HepG2 (cell line): ENCODE results near the gene RAB42. TPM values are rescaled to one million over a fixed set of nuclear protein-coding genes. Genes with fewer than 3 reads are reported as not detected.
A peak's percentile ranks its signal among the peaks of the same experiment; 100 is the strongest.

ENCODE experiments used
- DMTF1 ChIP-seq: sonication (generic); formaldehyde crosslinking; IDR thresholded peaks from 2 replicates; pipeline ENCODE4 v1.4.0; 2020; ENCODE audit warnings: mild to moderate bottlenecking, missing genetic modification reagents
- GATA4 ChIP-seq: sonication (generic); IDR thresholded peaks from 2 replicates; pipeline ENCODE4 v1.6.1; 2016; ENCODE audit warnings: antibody characterized with exemption, low read depth, borderline replicate concordance
- HDAC2 ChIP-seq: sonication (generic); formaldehyde crosslinking; IDR thresholded peaks from 2 replicates; pipeline ENCODE4 v1.4.0; 2020; ENCODE audit warnings: missing genetic modification reagents
- IRF9 ChIP-seq: sonication (generic); formaldehyde crosslinking; IDR thresholded peaks from 2 replicates; pipeline ENCODE4 v1.8.0; 2022; ENCODE audit warnings: missing genetic modification reagents, mild to moderate bottlenecking, borderline replicate concordance
- KDM6A ChIP-seq: IDR thresholded peaks from 2 replicates; pipeline ENCODE4 v1.6.1; 2016; ENCODE audit warnings: low read depth
- MAF1 ChIP-seq: sonication (generic); formaldehyde crosslinking; IDR thresholded peaks from 2 replicates; pipeline ENCODE4 v1.5.0; 2020; ENCODE audit warnings: missing genetic modification reagents, borderline replicate concordance
- MIER2 ChIP-seq: IDR thresholded peaks from 2 replicates; pipeline ENCODE4 v1.6.1; 2016; ENCODE audit warnings: missing biosample characterization, missing genetic modification reagents
- MLXIP ChIP-seq: sonication (generic); formaldehyde crosslinking; IDR thresholded peaks from 2 replicates; pipeline ENCODE4 v1.9.0; 2021; ENCODE audit warnings: missing genetic modification reagents, borderline replicate concordance
- PLRG1 ChIP-seq: fragments of 450-650 bp; conservative IDR thresholded peaks from 2 replicates; pipeline ENCODE4 v1.6.1; 2016
- RAD21 ChIP-seq: fragments of 450-650 bp; formaldehyde crosslinking; IDR thresholded peaks from 2 replicates; pipeline ENCODE4 v1.5.0; 2020; ENCODE audit warnings: mild to moderate bottlenecking
- SATB2 ChIP-seq: sonication (generic); formaldehyde crosslinking; IDR thresholded peaks from 2 replicates; pipeline ENCODE4 v1.5.0; 2020; ENCODE audit warnings: missing genetic modification reagents
- SP5 ChIP-seq: IDR thresholded peaks from 2 replicates; pipeline ENCODE4 v1.6.1; 2016; ENCODE audit warnings: low read depth, borderline replicate concordance
- TIGD3 ChIP-seq: sonication (generic); formaldehyde crosslinking; IDR thresholded peaks from 2 replicates; pipeline ENCODE4 v1.5.1; 2020; ENCODE audit warnings: mild to moderate bottlenecking, missing genetic modification reagents, borderline replicate concordance
- UBTF ChIP-seq: sonication (generic); formaldehyde crosslinking; IDR thresholded peaks from 2 replicates; pipeline ENCODE4 v1.4.0; 2020; ENCODE audit warnings: mild to moderate bottlenecking, missing genetic modification reagents
- ZFP37 ChIP-seq: sonication (generic); formaldehyde crosslinking; IDR thresholded peaks from 2 replicates; pipeline ENCODE4 v1.4.0; 2020; ENCODE audit warnings: missing genetic modification reagents, borderline replicate concordance
- ZFP41 ChIP-seq: sonication (generic); formaldehyde crosslinking; IDR thresholded peaks from 2 replicates; pipeline ENCODE4 v1.4.0; 2020; ENCODE audit warnings: mild to moderate bottlenecking, missing genetic modification reagents, borderline replicate concordance
- ZFYVE20 ChIP-seq: sonication (generic); formaldehyde crosslinking; IDR thresholded peaks from 2 replicates; pipeline ENCODE4 v1.8.0; 2023; ENCODE audit warnings: low read depth, mild to moderate bottlenecking, moderate library complexity, missing genetic modification reagents, borderline replicate concordance
- ZIK1 ChIP-seq: sonication (generic); formaldehyde crosslinking; IDR thresholded peaks from 2 replicates; pipeline ENCODE4 v1.5.0; 2020; ENCODE audit warnings: mild to moderate bottlenecking, low read depth, missing genetic modification reagents, borderline replicate concordance
- ZNF572 ChIP-seq: sonication (generic); formaldehyde crosslinking; IDR thresholded peaks from 2 replicates; pipeline ENCODE4 v1.5.1; 2020; ENCODE audit warnings: mild to moderate bottlenecking, missing genetic modification reagents
- ZNF652 ChIP-seq: IDR thresholded peaks from 2 replicates; pipeline ENCODE4 v1.6.1; 2016; ENCODE audit warnings: low read depth, borderline replicate concordance
- polyA plus RNA-seq, 8 experiments: library from polyadenylated mRNA; depleted of rRNA in 3 of 8; stranded (reverse) in 7 of 8; unstranded in 1 of 8; fragments of >200 nt; fragmentation: Illumina TruSeq in 4 of 8; extraction: Trizol in 4 of 8; gene quantifications; 2 replicates each; pipeline versions ENCODE4 v1.2.1 to v1.2.3, GENCODE V29; 2011 to 2016; ENCODE audit warnings: low read depth in 4 of 8, missing spikeins in 1 of 8, mixed read lengths in 1 of 8; ENCODE audit not compliant: insufficient read depth in 1 of 8
- total RNA-seq, 5 experiments: library from RNA; depleted of rRNA; stranded (reverse); fragments of >200 nt; fragmentation: Illumina TruSeq; extraction: Trizol; gene quantifications; 2 replicates each; pipeline ENCODE4 v1.2.3, GENCODE V29; 2016; ENCODE audit warnings: low read depth in 1 of 5

RAB42 gene
- total and polyA plus RNA-seq, 2 of the 13 experiments (the other 11 are each of a cell fraction or from before 2014, with no cell fraction given) = 10.4 to 166 TPM

- TF ChIP-seq ZFP41 (CRISPR knock-in tag) (no peak), ZNF572 (no peak), TIGD3 (CRISPR knock-in tag) (no peak), KDM6A (peak; percentile 71), DMTF1 (CRISPR knock-in tag) (no peak), MLXIP (CRISPR knock-in tag) (no peak), ZNF652 (CRISPR knock-in tag) (no peak), SP5 (CRISPR knock-in tag) (no peak), MIER2 (CRISPR knock-in tag) (0 out of 2 replicates have a peak, but pooled peaks have one; percentile 11), SATB2 (CRISPR knock-in tag) (no peak), RAD21 (CRISPR knock-in tag) (peak; percentile 28; the same call in 1 of the 2 replicates), GATA4 (0 out of 2 replicates have a peak, but pooled peaks have one; percentile 41), HDAC2 (peak; percentile 26; the same call in 1 of the 2 replicates), MAF1 (CRISPR knock-in tag) (0 out of 2 replicates have a peak, but pooled peaks have one; percentile 3), ZIK1 (CRISPR knock-in tag) (no peak), ZFYVE20 (CRISPR knock-in tag) (no peak), ZFP37 (0 out of 2 replicates have a peak, but pooled peaks have one; percentile 49), UBTF (CRISPR knock-in tag) (no peak), PLRG1 (no peak), IRF9 (CRISPR knock-in tag) (no peak)
Measured at GRCh38 chr1:28591708-28592320, at the start of gene RAB42 (continued).
